Thoracic aorta (tissue), 2 donors: Measurements from ENCODE around the gene HDAC9. TPM values are rescaled to one million over a fixed set of nuclear protein-coding genes. Genes with fewer than 3 reads are reported as not detected.

Experiments
- ATAC-seq: fragments of 150-250 bp; one replicate; pipeline ENCODE4 v1.8.0; 2017; ENCODE audit warnings: low read depth; ENCODE audit not compliant: insufficient number of reproducible peaks, low FRiP score
- DNase-seq: peaks from one replicate; pipeline ENCODE4 v3.0.0-alpha.2; 2020; ENCODE audit warnings: low spot score
- H3K27ac ChIP-seq, 2 donors: fragments of 200-600 bp; sonication (generic); 1 replicate in 1 of 2; 2 replicates in 1 of 2; pipeline ENCODE4 v1.5.1; 2016; ENCODE audit warnings: mild to moderate bottlenecking in 2 of 2, moderate library complexity in 2 of 2
- H3K27me3 ChIP-seq: fragments of 200-600 bp; sonication (generic); replicated peaks from 2 replicates; pipeline ENCODE4 v1.6.0; 2016; ENCODE audit warnings: mild to moderate bottlenecking; ENCODE audit not compliant: insufficient read depth
- H3K36me3 ChIP-seq: fragments of 200-600 bp; sonication (generic); one replicate; pipeline ENCODE4 v1.5.1; 2016
- H3K4me1 ChIP-seq, 2 donors: fragments of 200-600 bp; sonication (generic); 1 replicate in 1 of 2; 2 replicates in 1 of 2; pipeline versions ENCODE4 v1.5.1 to v1.6.0; 2016; ENCODE audit warnings: low read depth in 2 of 2, mild to moderate bottlenecking in 1 of 2; ENCODE audit not compliant: control insufficient read depth in 1 of 2
- H3K4me3 ChIP-seq: fragments of 200-600 bp; sonication (generic); 2 replicates; pipeline ENCODE4 v1.5.1; 2016; ENCODE audit warnings: mild to moderate bottlenecking
- H3K9me3 ChIP-seq: fragments of 200-600 bp; sonication (generic); 2 replicates; pipeline ENCODE4 v1.5.1; 2016
- CTCF ChIP-seq: fragments of 200-600 bp; sonication (generic); IDR thresholded peaks from one replicate; pipeline ENCODE4 v1.5.1; 2019; ENCODE audit warnings: antibody characterized with exemption
- total RNA-seq, 2 donors: library from RNA; depleted of rRNA; stranded (reverse); fragments of >200 nt; gene quantifications; one replicate each; pipeline versions ENCODE4 v1.1.0 to v1.2.3, GENCODE V29; 2016

HDAC9 gene
- total RNA-seq, 2 donors from 2014 or later = 64.1 to 81.6 TPM

GRCh38 chr7:19009241-19009935 lies 513.8 kb downstream of the HDAC9 start:
- ATAC-seq = no peak
- Histone ChIP-seq H3K27ac (peak overlapping the region; percentile 1 to 17), H3K27me3 (no peaks in the 10 kb centered on the region), H3K4me1 (peaks cover 2 to 6% of the 10 kb centered on the region in 2 donors), H3K4me3 (peak overlapping the region; percentile 39), H3K36me3 (no peaks in the 10 kb centered on the region), H3K9me3 (no peaks in the 10 kb centered on the region)
- no peak for TF ChIP-seq CTCF
- no peak for DNase-seq

GRCh38 chr7:19009936-19010280 lies 514.4 kb downstream of the HDAC9 start:
- no peak for DNase-seq
- Histone ChIP-seq H3K27me3 (no peaks in the 10 kb centered on the region), H3K9me3 (no peaks in the 10 kb centered on the region), H3K4me1 (peaks cover 2 to 9% of the 10 kb centered on the region in 2 donors), H3K27ac (no peak overlapping the region), H3K36me3 (no peaks in the 10 kb centered on the region), H3K4me3 (peak overlapping the region; percentile 39)
- TF ChIP-seq CTCF = no peak
- ATAC-seq = no peak

- H3K36me3 ChIP-seq = no peaks in the 10 kb centered on the region
- peaks cover 4% of the 10 kb centered on the region for H3K9me3 ChIP-seq
- no peaks in the 10 kb centered on the region for H3K27me3 ChIP-seq
- H3K4me3 ChIP-seq = no peak overlapping the region
- H3K27ac ChIP-seq = no peak overlapping the region
- no peak for DNase-seq
- H3K4me1 ChIP-seq = peaks cover 2 to 11% of the 10 kb centered on the region in 2 donors
- no peak for ATAC-seq
- TF ChIP-seq CTCF = no peak
Observed at GRCh38 chr7:19011212-19011611, 515.7 kb downstream of the HDAC9 start.

GRCh38 chr7:19015098-19015497 lies 519.5 kb downstream of the HDAC9 start:
- DNase-seq = no peak
- H3K9me3 ChIP-seq = peaks cover 7% of the 10 kb centered on the region
- H3K4me1 ChIP-seq = peaks cover 2 to 6% of the 10 kb centered on the region in 2 donors
- H3K4me3 ChIP-seq = no peak overlapping the region
- ATAC-seq = no peak
- H3K36me3 ChIP-seq = no peaks in the 10 kb centered on the region
- H3K27ac ChIP-seq = no peak overlapping the region
- H3K27me3 ChIP-seq = no peaks in the 10 kb centered on the region
- TF ChIP-seq CTCF = no peak

GRCh38 chr7:19016140-19016539 lies 520.6 kb downstream of the HDAC9 start:
- no peak for DNase-seq
- no peak for ATAC-seq
- peaks cover 7% of the 10 kb centered on the region for H3K9me3 ChIP-seq
- no peaks in the 10 kb centered on the region for H3K27me3 ChIP-seq
- H3K4me1 ChIP-seq = peaks cover 0 to 6% of the 10 kb centered on the region in 2 donors
- no peak for TF ChIP-seq CTCF
- H3K36me3 ChIP-seq = no peaks in the 10 kb centered on the region
- H3K27ac ChIP-seq = no peak overlapping the region
- no peak overlapping the region for H3K4me3 ChIP-seq
